A673 (cell line): ENCODE measurements around the gene CHN1.

Experiments used
- CTCF ChIP-seq: fragments of 300-800, 200-600 bp; sonication (generic); conservative IDR thresholded peaks from 2 replicates; pipeline ENCODE4 v1.5.1; 2017; ENCODE audit warnings: low read depth, mild to moderate bottlenecking, antibody characterized with exemption, low read length, moderate library complexity, mixed read lengths
- EZH2 ChIP-seq: fragments of 200-600 bp; sonication (generic); IDR thresholded peaks from 2 replicates; pipeline ENCODE4 v1.6.1; 2017; ENCODE audit warnings: borderline replicate concordance, low read depth, mild to moderate bottlenecking, mixed read lengths, antibody characterized with exemption, low read length; ENCODE audit not compliant: poor library complexity, severe bottlenecking

DNA sequence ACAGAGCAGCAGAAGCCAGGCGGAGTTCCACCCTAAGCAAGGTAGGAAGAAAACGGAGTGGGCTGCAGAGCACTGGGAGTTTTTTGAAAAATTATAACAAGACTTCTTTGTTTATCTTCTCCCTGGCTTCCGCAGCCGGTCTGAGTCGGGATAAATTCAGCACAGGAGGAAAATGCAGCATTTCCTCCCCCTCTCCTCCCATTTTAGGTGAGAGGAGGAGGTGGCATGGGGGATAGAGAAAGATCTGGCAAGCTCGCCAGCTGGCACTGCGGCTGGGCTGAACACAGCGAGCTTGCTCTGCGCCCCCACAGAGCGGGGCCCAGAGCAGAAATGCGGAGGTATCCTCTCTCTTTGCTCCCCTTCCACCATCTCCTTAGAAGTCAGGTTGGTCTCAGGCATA is 223.2 kb downstream of the CHN1 start:
- no peak for TF ChIP-seq EZH2
- no peak for TF ChIP-seq CTCF
